Immature natural killer cell (primary cell): ENCODE measurements around the gene SFR1. TPM values are rescaled to one million over a fixed set of nuclear protein-coding genes. Genes with fewer than 3 reads are reported as not detected.
"Not testable (repeated sequence)": the region's sequence is repeated elsewhere in the genome, so short reads cannot be mapped to it uniquely, and the experiment has no call there.

Experiments used
- DNase-seq, 3 donors: peaks; one replicate each; pipeline ENCODE4 v3.0.0; 2022; ENCODE audit warnings: mixed read lengths in 1 of 3
- H3K27ac Mint-ChIP-seq, 6 donors: one replicate each; pipeline ENCODE4 v1.8.0; 2020; ENCODE audit warnings: mixed read lengths in 6 of 6, mild to moderate bottlenecking in 5 of 6, inconsistent platforms in 4 of 6, moderate library complexity in 3 of 6
- H3K27me3 Mint-ChIP-seq, 3 donors: one replicate each; pipeline ENCODE4 v1.8.0; 2020 to 2021; ENCODE audit warnings: low read depth in 3 of 3, mild to moderate bottlenecking in 3 of 3, mixed read lengths in 3 of 3, moderate library complexity in 3 of 3, inconsistent platforms in 1 of 3
- H3K36me3 Mint-ChIP-seq, 3 donors: one replicate each; pipeline ENCODE4 v1.8.0; 2020; ENCODE audit warnings: mixed read lengths in 3 of 3, inconsistent platforms in 2 of 3, mild to moderate bottlenecking in 2 of 3
- H3K4me1 Mint-ChIP-seq, 2 donors: one replicate each; pipeline ENCODE4 v1.8.0; 2020; ENCODE audit warnings: inconsistent platforms in 2 of 2, mild to moderate bottlenecking in 2 of 2, mixed read lengths in 2 of 2, moderate library complexity in 1 of 2
- H3K4me3 Mint-ChIP-seq, 5 donors: one replicate each; pipeline ENCODE4 v1.8.0; 2020; ENCODE audit warnings: mild to moderate bottlenecking in 5 of 5, mixed read lengths in 5 of 5, inconsistent platforms in 3 of 5, moderate library complexity in 3 of 5
- H3K9me3 Mint-ChIP-seq, 6 donors: one replicate each; pipeline ENCODE4 v1.8.0; 2020; ENCODE audit warnings: mild to moderate bottlenecking in 6 of 6, mixed read lengths in 6 of 6, inconsistent platforms in 4 of 6, moderate library complexity in 3 of 6
- polyA plus RNA-seq, 3 donors: library from polyadenylated mRNA; unstranded; fragments of 300-500 nt; fragmentation: Illumina TruSeq; gene quantifications; one replicate each; pipeline ENCODE4 v1.2.3, GENCODE V29; 2021

Gene SFR1
- polyA plus RNA-seq, 3 donors from 2014 or later, result 15.7 to 19.0 (median 16.7) TPM

DNA sequence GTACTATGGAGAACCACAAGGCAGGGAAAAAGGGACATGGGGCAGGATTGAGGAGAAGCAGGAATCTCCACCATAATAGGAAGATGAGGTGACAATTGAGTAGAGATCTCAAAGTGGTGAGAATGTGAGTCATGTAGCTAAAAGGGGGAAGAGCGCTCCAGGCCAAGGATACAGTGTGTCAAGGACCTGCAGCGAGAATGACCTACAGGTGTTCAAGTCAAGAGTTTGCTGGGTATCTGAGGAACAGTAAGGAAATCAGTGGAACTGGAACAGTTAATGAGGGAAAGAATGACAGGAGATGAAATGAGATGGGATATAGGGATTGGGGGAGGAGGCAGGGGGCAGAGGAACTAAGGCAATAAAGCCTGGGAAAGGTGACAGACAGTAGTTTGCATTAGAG, 33.6 kb downstream of the SFR1 start:
- no peaks in the 10 kb centered on the region for H3K4me1 Mint-ChIP-seq
- no peak overlapping the region for H3K4me3 Mint-ChIP-seq
- H3K9me3 Mint-ChIP-seq, result peaks cover 10 to 22% (median 14%) of the 10 kb centered on the region in 6 donors
- peaks cover 11 to 31% (median 14%) of the 10 kb centered on the region in 3 donors for H3K27me3 Mint-ChIP-seq
- peaks cover 6 to 13% (median 6%) of the 10 kb centered on the region in 3 donors for H3K36me3 Mint-ChIP-seq
- no peak overlapping the region for H3K27ac Mint-ChIP-seq
- DNase-seq, result no peak

DNA sequence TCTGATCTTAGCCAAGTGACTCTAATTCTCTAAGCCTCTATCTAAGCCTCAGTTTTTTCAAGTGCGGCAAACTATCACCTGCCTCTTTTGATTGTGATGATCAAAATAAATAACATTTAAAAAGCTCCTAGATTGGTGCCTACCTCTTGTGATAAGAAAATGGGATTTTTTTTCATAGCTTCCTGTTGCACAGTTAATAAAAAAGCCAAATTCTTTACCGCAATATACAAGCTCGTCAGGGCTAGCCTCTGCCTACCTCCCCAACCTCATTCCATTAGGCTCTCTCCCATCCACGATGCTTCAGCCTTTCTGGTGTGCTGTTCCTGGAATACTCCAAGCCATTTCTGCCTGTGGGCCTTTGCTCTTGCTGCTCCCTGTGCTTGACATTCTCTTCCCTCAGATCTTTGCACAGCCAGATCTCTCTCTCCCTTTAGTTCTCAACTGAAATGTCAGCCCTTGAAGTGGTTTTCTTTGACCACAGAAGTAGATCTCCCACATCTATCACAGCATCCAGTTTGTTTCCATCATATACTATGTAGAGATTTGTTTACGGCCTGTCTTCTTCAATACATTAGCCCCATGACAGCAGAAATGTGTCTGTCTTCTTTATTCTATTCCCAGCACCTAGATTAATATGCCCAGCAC, 48.8 kb downstream of the SFR1 start:
- Mint-ChIP-seq H3K4me3 (no peak overlapping the region), H3K4me1 (no peaks in the 10 kb centered on the region), H3K36me3 (no peaks in the 10 kb centered on the region), H3K27ac (no peak overlapping the region), H3K9me3 (peaks cover 0 to 9% (median under 1%) of the 10 kb centered on the region in 6 donors), H3K27me3 (peaks cover 2 to 14% (median 9%) of the 10 kb centered on the region in 3 donors)
- no peak for DNase-seq

DNA sequence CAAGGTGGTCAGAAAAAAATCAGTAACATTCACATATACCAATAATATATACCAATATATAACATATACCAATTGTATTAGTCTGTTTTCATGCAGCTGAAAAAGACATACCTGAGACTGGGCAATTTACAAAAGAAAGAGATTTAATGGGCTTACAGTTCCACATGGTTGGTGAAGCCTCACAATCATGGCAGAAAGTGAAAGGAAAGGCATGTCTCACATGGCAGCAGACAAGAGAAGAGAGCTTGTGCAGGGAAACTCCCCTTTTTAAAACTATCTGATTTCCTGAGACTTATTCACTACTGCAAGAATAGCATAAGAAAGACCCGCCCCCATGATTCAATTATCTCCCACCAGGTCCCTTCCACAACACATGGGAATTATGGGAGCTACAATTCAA, 52.2 kb downstream of the SFR1 start:
- H3K27ac Mint-ChIP-seq, DNase-seq: not testable (repeated sequence)

More for the DNA sequence above, 52.2 kb downstream of the SFR1 start:
- not testable (repeated sequence) for H3K4me1 Mint-ChIP-seq, H3K36me3 Mint-ChIP-seq, H3K4me3 Mint-ChIP-seq, H3K9me3 Mint-ChIP-seq
- H3K27me3 Mint-ChIP-seq, result peaks cover 2 to 11% (median 6%) of the 10 kb centered on the region in 3 donors

Other genes starting within 250 kb of the SFR1 start
- gene STN1, start 204.0 kb upstream of the SFR1 start, polyA plus RNA-seq, result 100 to 1,000 TPM in 1 of 3 donors, 10 to 100 TPM in 2; 81.1 to 101 (median 82.8) TPM
- gene SLK, start 155.0 kb upstream of the SFR1 start, polyA plus RNA-seq, result 1 to 10 TPM; 4.1 to 8.6 (median 5.0) TPM
- not detected for gene COL17A1, start 36.3 kb upstream of the SFR1 start, polyA plus RNA-seq
- under 1 TPM in 1 of 3 donors, not detected in 2; 0.19 TPM for gene CFAP43, start 110.2 kb downstream of the SFR1 start, polyA plus RNA-seq
- gene GSTO1, start 132.7 kb downstream of the SFR1 start, polyA plus RNA-seq, result 100 to 1,000 TPM; 162 to 223 (median 166) TPM
- gene GSTO2, start 147.0 kb downstream of the SFR1 start, polyA plus RNA-seq, result 1 to 10 TPM in 1 of 3 donors, under 1 TPM in 2; 0.16 to 1.6 (median 0.85) TPM
- gene ITPRIP, start 216.3 kb downstream of the SFR1 start, polyA plus RNA-seq, result 10 to 100 TPM; 37.0 to 67.8 (median 53.3) TPM
- gene CFAP58, start 231.7 kb downstream of the SFR1 start, polyA plus RNA-seq, result not detected